Measurements from ENCODE around the gene CERT1. TPM values are rescaled to one million over a fixed set of nuclear protein-coding genes. Genes with fewer than 3 reads are reported as not detected.

Gene CERT1
- total RNA-seq, 1 donor: 50.3 TPM

DNA sequence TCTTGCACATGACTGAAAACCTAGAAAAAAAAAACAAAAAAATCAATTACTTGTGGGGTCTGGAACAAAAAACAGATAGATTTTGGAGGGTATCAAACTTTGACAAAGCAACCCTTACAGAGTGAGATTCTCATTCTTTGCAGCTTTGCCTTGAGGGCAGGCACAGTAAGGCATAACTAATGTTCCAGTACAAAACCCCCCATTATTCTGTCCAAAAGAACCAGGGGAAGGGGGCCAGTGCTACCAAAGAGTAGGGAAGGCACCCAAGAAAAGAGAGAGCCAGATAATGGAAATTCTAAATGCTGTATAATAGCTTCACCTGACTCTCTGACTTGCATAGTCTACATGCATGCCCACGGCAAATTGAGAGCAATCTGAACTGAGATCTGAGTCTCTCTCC lies 13.2 kb upstream of the CERT1 start:
- no peak overlapping the region for H3K4me2 ChIP-seq (ENCODE audit: insufficient read depth, low read length)
- H3K4me3 ChIP-seq (ENCODE audit: insufficient read depth, low read length): no peak overlapping the region
- peaks cover 7% of the 10 kb centered on the region for H4K20me1 ChIP-seq (ENCODE audit: insufficient read depth, low read length)
- H3K27me3 ChIP-seq (ENCODE audit: insufficient read depth, low read length): no peaks in the 10 kb centered on the region
- peaks cover 5% of the 10 kb centered on the region for H3K36me3 ChIP-seq (ENCODE audit: insufficient read depth, low read length)
- no peak for DNase-seq (ENCODE audit: insufficient read length, low spot score, missing footprints)
- H2AFZ ChIP-seq (ENCODE audit: low read length): no peak overlapping the region
- TF ChIP-seq, protein P1, sequence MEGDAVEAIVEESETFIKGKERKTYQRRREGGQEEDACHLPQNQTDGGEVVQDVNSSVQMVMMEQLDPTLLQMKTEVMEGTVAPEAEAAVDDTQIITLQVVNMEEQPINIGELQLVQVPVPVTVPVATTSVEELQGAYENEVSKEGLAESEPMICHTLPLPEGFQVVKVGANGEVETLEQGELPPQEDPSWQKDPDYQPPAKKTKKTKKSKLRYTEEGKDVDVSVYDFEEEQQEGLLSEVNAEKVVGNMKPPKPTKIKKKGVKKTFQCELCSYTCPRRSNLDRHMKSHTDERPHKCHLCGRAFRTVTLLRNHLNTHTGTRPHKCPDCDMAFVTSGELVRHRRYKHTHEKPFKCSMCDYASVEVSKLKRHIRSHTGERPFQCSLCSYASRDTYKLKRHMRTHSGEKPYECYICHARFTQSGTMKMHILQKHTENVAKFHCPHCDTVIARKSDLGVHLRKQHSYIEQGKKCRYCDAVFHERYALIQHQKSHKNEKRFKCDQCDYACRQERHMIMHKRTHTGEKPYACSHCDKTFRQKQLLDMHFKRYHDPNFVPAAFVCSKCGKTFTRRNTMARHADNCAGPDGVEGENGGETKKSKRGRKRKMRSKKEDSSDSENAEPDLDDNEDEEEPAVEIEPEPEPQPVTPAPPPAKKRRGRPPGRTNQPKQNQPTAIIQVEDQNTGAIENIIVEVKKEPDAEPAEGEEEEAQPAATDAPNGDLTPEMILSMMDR (IDR thresholded peaks at IDR 0.05; ENCODE audit: extremely low read depth, low read depth, low read length): no peak
- peaks cover 84% of the 10 kb centered on the region for H3K79me2 ChIP-seq (ENCODE audit: insufficient read depth, low read length)
- H3K9me3 ChIP-seq (ENCODE audit: low read depth, low read length): peaks cover 4% of the 10 kb centered on the region
- peaks cover 14% of the 10 kb centered on the region for H3K4me1 ChIP-seq (ENCODE audit: insufficient read depth, low read length)
- no peak overlapping the region for H3K27ac ChIP-seq (ENCODE audit: low read depth, low read length)

DNA sequence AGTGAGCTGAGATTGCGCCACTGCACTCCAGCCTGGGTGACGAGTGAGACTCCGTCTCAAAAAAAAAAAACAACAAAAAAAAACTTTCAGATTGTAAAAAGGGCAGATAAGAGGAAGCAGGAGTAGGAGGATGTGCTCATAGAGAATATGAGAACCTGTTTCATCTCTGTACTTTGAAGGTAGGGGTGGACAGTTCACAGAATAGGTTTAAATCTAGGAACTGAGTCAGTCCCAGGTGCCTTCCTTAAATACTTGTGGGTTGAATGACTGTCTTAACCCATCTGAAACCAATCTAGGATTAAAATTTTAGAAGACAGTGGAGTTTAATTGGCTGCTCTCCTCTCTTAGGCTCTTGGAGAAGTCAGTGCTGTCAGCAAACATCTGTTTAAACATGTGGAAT lies 12.6 kb upstream of the CERT1 start:
- Histone ChIP-seq H3K9me3 (ENCODE audit: low read depth, low read length) (peaks cover 4% of the 10 kb centered on the region), H3K4me2 (ENCODE audit: insufficient read depth, low read length) (no peak overlapping the region), H3K79me2 (ENCODE audit: insufficient read depth, low read length) (peaks cover 86% of the 10 kb centered on the region), H4K20me1 (ENCODE audit: insufficient read depth, low read length) (peaks cover 7% of the 10 kb centered on the region), H3K27ac (ENCODE audit: low read depth, low read length) (no peak overlapping the region), H2AFZ (ENCODE audit: low read length) (no peak overlapping the region), H3K4me1 (ENCODE audit: insufficient read depth, low read length) (peaks cover 14% of the 10 kb centered on the region), H3K27me3 (ENCODE audit: insufficient read depth, low read length) (no peaks in the 10 kb centered on the region), H3K4me3 (ENCODE audit: insufficient read depth, low read length) (no peak overlapping the region), H3K36me3 (ENCODE audit: insufficient read depth, low read length) (peaks cover 5% of the 10 kb centered on the region)
- no peak for DNase-seq (ENCODE audit: insufficient read length, low spot score, missing footprints)
- TF ChIP-seq, protein P1 (IDR thresholded peaks at IDR 0.05; ENCODE audit: extremely low read depth, low read depth, low read length): no peak

DNA sequence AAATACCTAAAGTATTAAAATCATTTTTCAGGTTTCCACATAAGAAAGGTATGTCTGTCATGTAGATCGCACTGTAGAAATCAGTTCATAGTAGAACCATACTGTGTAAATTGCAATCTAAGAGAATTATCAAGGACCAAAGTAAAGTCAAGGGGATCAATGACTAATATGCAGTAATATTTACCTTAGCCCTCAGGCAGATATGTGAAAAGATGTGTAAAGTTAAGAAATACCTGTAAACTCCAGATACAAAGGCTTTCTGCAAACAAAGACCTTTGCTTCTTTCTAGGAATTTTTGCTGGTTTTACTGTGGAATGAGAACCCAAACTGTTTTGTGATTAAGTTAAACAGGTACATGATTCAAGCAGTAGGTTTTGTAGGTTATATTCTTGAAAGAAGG lies 11.8 kb upstream of the CERT1 start:
- Histone ChIP-seq H2AFZ (ENCODE audit: low read length) (no peak overlapping the region), H3K36me3 (ENCODE audit: insufficient read depth, low read length) (peaks cover 5% of the 10 kb centered on the region), H3K4me3 (ENCODE audit: insufficient read depth, low read length) (no peak overlapping the region), H3K27me3 (ENCODE audit: insufficient read depth, low read length) (no peaks in the 10 kb centered on the region), H3K27ac (ENCODE audit: low read depth, low read length) (no peak overlapping the region), H3K9me3 (ENCODE audit: low read depth, low read length) (peaks cover 4% of the 10 kb centered on the region), H3K79me2 (ENCODE audit: insufficient read depth, low read length) (peaks cover 86% of the 10 kb centered on the region), H4K20me1 (ENCODE audit: insufficient read depth, low read length) (peaks cover 4% of the 10 kb centered on the region), H3K4me1 (ENCODE audit: insufficient read depth, low read length) (peaks cover 14% of the 10 kb centered on the region), H3K4me2 (ENCODE audit: insufficient read depth, low read length) (no peak overlapping the region)
- DNase-seq (ENCODE audit: insufficient read length, low spot score, missing footprints): no peak
- TF ChIP-seq, protein P1 (IDR thresholded peaks at IDR 0.05; ENCODE audit: extremely low read depth, low read depth, low read length): no peak

DNA sequence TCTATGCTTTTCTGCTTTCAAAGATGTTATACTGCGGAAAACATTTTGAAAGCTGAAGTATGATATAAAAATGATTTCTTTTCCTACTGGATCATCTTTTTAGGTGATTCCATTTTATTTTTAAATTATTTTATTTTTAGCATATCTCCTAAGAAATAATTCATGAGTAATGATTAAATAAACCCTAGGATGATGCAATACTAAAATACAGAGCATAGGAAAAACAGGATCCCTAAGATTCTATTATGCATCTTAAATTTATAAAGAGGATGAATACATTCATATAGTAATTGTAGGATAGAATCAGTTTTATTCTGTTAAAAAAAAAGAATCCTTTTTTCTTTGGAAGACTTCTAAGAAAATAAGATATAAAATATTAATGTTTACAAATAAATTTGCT lies 11.1 kb upstream of the CERT1 start:
- no peak for DNase-seq (ENCODE audit: insufficient read length, low spot score, missing footprints)
- Histone ChIP-seq H3K9me3 (ENCODE audit: low read depth, low read length) (peaks cover 4% of the 10 kb centered on the region), H3K4me1 (ENCODE audit: insufficient read depth, low read length) (peaks cover 14% of the 10 kb centered on the region), H3K4me2 (ENCODE audit: insufficient read depth, low read length) (no peak overlapping the region), H2AFZ (ENCODE audit: low read length) (no peak overlapping the region), H3K79me2 (ENCODE audit: insufficient read depth, low read length) (peaks cover 89% of the 10 kb centered on the region), H3K4me3 (ENCODE audit: insufficient read depth, low read length) (no peak overlapping the region), H3K27me3 (ENCODE audit: insufficient read depth, low read length) (no peaks in the 10 kb centered on the region), H3K36me3 (ENCODE audit: insufficient read depth, low read length) (peaks cover 5% of the 10 kb centered on the region), H3K27ac (ENCODE audit: low read depth, low read length) (peak overlapping the region; percentile 51), H4K20me1 (ENCODE audit: insufficient read depth, low read length) (peaks cover 9% of the 10 kb centered on the region)
- TF ChIP-seq, protein P1 (IDR thresholded peaks at IDR 0.05; ENCODE audit: extremely low read depth, low read depth, low read length): no peak
